GM19099 (cell line): ENCODE measurements around the gene ARF6.

Experiments
- POLR2A ChIP-seq: IDR thresholded peaks from 3 replicates; pipeline ENCODE4 v1.6.1; 2011; ENCODE audit warnings: low read depth; ENCODE audit not compliant: insufficient read length; ENCODE audit errors: extremely low read depth

Gene ARF6

DNA sequence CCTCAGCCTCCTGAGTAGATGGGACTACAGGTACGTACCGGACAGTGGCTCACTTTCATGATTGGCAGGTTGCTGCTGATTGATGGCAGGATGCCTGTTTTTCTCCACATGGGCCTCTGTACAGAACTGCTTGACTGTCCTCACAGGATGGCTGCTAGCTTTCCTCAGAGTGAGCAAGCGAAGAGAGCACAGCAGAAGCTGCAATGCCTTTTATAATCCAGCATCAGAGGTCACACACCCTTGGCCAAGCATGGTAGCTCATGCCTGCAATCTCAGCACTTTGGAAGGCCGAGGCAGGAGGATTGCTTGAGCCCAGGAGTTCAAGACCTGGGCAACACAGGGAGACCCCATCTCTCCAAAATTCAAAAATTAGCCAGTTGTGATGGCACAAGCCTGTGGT is 31.0 kb downstream of the ARF6 start:
- no peak for TF ChIP-seq POLR2A

DNA sequence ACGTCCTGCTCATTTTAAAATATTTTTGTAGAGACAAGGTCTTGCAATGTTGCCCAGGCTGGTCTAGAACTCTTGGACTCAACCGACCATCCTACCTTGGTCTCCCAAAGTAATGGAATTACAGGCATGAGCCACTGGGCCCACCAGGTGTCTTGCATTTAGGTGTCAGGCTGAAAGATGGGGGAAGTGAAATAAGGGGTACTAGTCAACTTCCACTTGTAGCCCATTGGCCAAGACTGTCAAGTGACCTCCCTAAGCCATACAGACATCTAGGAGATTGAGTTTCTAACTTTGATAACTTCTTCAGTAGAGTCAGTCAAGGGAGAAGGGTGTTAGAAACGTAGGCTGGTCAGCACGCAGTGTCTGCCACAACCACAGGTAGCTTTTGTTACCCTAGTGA is 32.0 kb downstream of the ARF6 start:
- no peak for TF ChIP-seq POLR2A

DNA sequence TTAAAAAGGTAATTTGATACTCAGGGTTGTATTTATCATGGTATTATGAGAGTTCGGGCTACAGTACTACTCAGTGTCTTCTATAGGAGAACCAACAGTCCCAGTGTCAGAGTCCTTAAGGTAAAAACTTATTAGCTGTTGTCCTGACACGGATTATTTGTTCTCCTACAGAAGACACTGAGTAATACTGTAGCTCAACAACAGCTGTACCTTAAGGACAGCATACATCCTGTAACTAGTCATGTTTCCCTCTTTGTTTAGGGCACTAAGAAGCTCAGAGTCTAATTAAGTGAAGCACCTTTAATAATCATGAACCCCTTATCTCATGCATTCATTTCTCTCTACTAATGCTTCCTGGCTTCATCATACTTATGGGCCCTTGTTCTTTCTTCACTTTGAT is 33.9 kb downstream of the ARF6 start:
- no peak for TF ChIP-seq POLR2A

DNA sequence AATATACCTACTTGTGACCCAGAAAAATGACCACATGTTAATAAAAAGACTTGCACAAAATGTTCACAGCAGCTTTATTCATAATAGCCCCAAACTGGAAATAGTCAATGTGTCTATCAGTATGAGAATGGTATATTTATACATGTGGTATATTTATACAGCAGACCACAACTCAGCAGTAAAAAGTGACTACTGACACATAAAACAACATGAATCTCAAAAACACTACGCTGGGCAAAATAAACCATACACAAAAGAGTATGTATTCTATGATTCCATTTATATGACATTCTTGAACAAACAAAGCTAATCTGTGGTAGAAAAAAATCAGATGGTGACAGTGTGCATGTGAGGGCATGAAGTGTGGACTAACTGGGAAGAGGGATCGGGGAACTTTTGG is 35.1 kb downstream of the ARF6 start:
- no peak for TF ChIP-seq POLR2A

DNA sequence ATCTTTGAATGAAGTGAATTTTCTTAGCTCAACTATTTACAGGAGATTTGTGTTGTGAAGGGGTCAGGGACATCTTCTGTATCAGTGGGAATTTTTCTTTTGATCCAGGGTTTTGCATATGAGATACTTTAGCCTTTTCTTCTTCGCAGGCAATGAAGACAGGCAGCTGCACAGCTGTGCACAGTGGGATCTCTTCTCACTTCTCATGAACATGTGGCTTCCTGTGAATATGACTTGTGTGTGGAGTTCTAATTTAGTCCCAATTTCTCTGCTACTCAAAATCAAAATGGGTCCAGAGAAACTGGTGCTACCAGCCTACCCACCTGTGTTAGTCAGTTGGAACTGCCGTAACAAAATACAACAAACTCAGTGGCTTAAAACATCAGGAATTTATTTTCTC is 37.8 kb downstream of the ARF6 start:
- TF ChIP-seq POLR2A: no peak

DNA sequence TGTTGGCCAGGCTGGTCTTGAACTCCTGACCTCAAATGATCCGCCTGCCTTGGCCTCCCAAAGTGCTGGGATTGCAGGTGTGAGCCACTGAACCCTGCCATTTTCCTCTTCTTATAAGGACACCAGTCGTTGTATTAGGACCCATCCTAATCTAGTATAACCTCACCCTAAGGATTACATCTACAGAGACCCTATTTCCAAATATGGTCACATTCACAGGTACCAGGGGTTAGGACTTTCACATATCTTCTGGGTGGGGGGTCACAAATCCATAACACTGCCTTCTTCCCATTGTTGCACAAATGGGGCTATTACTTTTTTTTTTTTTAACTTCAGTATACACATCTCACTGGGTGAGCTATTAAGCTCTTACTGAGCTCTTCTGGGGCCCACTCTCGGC is 38.6 kb downstream of the ARF6 start:
- no peak for TF ChIP-seq POLR2A

DNA sequence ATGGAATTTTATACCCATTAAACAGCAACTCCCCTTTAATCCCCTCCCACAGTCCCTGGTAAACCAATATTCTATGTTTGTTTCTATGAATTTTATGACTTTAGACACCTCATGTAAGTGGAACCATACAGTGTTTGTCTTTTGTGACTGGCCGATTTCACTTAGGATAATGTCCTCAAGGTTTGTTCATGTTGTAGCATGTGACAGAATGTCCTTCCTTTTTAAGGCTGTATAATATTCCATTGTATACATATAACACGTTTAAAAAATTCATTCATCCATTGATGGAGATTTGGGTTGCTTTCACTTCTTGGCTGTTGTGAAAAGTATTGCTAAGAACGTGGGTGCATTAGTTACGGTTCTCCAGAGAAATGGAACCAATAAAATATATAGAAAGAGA is 40.2 kb downstream of the ARF6 start:
- no peak for TF ChIP-seq POLR2A

DNA sequence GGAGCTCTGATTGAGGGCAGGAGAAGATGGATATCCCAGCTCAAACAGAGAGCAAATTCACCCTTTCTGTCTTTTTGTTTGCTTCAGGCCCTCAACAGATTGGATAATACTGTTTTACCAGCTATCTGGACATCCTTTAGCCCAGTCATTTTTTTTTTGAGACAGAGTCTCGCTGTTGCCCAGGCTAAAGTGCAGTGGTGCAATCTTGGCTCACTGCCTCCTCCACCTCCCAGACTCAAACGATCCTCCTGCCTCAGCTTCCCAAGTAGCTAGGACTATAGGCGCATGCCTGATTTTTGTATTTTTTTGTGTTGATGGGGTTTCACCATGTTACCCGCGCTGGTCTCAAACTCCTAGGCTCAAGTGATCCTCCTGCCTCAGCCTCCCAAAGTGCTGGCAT is 40.8 kb downstream of the ARF6 start:
- TF ChIP-seq POLR2A: no peak

DNA sequence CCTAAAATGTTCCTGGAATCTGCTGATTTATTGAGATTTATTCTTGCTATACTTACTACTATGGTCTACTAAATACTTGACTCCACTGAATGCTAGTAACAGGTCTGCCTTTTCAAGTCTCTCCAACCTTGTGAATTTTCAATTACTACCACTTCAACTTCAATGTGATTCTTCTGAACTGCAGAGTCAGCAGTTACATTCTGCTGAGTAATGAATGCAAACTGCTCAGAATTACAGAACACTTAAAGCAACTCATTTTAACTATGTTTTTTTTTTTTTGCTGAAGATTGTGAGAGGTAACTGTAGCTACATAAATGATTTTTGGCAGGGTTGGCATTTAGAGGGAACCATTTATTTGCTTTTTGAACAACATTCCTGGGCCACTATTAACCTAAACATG is 41.8 kb downstream of the ARF6 start:
- no peak for TF ChIP-seq POLR2A

DNA sequence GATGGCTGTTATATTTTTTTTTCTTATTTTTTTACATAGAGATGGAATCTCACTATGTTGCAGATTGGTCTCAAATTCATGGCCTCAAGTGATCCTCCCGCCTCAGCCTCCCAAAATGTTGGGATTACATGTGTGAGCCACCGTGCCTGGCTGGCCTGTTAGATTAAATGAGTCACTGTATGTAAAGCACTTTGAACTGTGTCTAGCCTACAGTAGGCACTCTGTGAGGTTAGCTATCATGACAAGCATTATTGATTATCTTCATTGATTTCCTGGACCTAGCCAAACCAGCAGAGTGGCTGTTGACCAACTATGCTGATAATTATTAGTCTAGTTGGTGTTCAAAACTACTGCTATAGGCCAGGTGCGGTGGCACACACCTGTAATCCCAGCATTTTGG is 42.6 kb downstream of the ARF6 start:
- no peak for TF ChIP-seq POLR2A

DNA sequence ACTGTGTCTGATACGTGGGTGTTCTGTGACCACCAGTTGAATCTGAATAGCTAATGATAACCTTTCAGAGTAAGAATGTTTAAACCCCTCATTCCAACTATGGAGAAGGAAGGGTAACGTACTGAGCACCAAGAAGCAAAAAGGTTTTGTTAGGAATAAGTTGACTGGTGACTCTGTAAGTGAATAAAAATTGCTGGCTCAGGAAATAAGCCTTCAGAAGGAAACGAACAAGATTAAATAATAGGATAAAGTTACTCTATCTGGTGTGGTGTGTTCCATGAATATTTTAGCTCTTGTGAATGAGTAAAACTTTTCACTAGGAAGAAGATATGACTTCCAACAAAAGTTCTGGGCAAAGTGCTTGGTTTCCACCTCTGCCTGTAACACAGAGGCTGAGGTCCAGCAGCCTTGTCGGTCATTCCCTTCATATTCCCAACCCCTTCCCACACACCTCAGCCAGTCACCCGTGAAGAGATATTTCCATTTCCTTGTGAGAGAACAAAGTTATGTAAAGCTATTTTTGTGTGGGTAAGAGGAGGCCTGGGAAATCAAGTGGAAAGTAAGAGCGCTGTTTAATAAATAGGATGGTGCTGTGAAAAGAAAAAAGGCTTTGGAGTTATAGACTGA is 47.1 kb downstream of the ARF6 start:
- TF ChIP-seq POLR2A: no peak

DNA sequence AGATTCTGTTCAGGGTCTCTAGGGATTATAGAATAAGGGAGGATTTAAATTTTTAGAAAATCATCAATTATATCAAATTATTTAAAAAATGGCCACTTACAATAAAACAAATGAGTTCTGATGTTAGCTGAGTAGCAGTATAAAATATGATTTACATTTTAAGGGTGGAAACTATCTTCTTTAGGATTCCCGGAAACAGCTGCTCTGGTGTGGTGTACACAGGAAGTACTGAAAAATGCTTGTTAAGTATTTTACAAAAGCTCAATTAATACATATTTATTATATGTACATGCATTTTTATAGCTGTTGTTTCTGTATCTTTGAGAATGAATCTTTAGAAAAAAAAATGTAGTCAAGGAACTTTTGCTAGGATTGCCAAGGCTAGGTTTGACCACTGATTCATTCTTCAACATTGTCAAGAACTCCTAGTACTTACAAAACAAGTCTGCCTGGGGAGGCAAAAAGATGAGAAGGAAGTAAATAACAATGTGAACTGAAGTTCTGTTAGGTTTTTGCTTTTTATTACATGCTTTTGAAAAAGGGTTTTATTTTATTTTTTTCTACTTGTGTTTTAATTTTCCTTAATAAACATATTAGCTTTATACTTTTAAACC is 48.0 kb downstream of the ARF6 start:
- no peak for TF ChIP-seq POLR2A

DNA sequence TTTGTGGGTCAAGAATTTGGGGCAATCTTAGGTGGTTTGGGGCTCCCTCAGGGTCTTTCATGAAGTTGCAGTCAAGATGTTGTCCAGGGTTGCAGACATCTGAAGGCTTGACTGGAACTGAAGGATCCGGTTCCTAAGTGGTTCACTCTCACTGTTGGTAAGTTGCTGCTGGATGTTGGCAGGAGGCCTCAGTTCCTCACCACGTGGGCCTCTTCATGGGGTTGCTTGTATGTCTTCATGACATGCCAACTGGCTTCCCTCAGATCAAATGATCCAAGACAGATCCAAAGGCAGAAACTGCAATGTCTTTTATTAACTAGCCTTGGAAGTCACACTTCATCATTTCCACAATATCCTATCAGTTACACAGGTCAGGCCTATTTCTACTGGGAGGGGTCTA is 49.2 kb downstream of the ARF6 start:
- no peak for TF ChIP-seq POLR2A

DNA sequence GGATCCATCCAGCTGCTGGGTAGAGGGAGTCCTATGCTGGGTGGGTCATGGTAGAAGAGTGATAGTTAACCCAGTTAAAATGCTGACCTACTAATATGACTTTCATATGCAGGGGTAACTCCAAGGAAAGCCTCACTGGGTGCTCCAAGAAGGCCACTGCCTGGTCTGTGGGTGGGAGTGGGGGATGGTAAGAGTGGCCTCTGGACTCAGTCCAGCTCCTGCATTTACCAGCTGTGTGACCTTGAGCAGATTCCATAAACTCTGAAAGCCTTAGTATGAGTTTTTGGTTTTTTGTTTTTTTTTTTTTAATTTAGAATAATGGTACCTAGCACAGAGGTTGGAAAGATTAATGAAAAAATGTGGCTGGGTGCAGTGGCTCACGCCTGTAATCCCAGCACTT is 51.6 kb downstream of the ARF6 start:
- TF ChIP-seq POLR2A: no peak

DNA sequence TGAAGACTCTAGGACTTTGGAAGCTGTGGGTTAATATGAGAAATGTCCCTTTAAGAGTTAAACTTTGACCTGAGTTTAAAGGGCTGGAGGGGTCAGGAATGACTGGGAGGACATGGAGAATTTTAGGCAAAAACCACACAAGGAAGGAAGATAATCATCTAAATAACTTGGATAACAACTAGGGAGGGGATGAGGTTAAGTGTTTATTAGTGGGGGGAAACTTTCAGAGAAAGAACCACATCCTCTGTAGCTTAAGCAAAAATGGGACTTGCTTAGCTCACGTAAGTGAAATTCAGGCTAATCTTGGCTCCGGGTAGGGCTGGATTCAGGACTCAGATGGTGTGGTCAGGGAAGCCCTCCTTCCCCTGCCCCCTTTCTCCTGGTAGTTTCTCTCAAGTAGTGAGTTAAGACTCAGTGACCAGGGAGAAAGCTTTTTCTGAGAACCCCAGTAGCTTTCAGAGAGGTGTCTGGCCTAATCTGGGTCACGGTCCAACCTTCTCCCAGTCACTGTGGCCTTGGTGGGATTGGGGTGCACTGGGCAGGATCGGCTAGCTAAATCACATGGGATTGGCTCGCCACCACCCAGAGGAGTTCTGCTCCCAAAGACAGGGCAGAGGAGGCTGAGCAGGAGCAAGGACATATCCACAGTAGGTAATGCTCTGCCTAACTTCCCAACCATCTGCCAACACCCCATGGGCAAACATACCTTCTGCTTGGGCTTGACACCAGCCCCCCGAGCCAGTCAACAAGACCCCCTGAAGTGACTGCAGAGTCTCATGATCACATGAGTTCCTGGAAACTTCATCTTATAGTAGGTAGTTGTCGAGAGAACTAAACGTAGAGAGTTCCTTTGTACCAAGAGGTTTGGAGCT is 52.8 kb downstream of the ARF6 start:
- TF ChIP-seq POLR2A: no peak
